Sigmoid colon (tissue), 4 donors: Measurements from ENCODE around the gene FBXW11.

Experiments
- EP300 ChIP-seq, 4 donors: sonication (generic); formaldehyde crosslinking; IDR thresholded peaks; one replicate each; pipeline ENCODE4 v1.6.1; 2017; ENCODE audit warnings: antibody characterized with exemption in 4 of 4
- POLR2A ChIP-seq, 2 donors: fragments of 450-650 bp; IDR thresholded peaks; one replicate each; pipeline ENCODE4 v1.6.1; 2016; ENCODE audit warnings: antibody characterized with exemption in 2 of 2, mild to moderate bottlenecking in 2 of 2, moderate library complexity in 2 of 2
- POLR2AphosphoS5 ChIP-seq, 4 donors: sonication (generic); formaldehyde crosslinking; IDR thresholded peaks; one replicate each; pipeline ENCODE4 v1.6.1; 2017; ENCODE audit warnings: antibody characterized with exemption in 4 of 4
- TF ChIP-seq, protein P1 (sequence below), 4 experiments: fragments of 450-650 bp in 3 of 4; fragments of 200-600 bp in 1 of 4; IDR thresholded peaks; one replicate each; pipeline ENCODE4 v1.5.1; 2016 to 2019; ENCODE audit warnings: antibody characterized with exemption in 4 of 4, mild to moderate bottlenecking in 3 of 4, moderate library complexity in 2 of 4

DNA sequence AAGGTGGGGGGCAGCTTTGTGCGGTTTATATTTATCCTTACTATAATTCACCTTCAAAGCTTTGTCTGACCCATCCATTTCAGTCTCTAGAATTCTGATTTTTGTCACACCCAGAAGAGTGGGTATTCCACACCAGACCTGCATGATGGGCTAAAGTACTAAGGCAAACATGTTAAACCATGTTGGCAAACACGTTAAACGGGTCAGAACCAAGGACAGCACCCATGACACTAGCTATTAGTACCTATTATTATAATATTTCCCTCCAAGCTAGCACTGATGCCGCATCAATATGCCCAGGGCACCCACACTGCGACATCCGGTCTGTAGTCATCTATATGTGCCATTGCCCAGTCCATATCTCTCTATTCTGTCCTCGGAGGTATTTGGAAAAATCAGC lies 104.7 kb downstream of the FBXW11 start:
- TF ChIP-seq, protein P1, sequence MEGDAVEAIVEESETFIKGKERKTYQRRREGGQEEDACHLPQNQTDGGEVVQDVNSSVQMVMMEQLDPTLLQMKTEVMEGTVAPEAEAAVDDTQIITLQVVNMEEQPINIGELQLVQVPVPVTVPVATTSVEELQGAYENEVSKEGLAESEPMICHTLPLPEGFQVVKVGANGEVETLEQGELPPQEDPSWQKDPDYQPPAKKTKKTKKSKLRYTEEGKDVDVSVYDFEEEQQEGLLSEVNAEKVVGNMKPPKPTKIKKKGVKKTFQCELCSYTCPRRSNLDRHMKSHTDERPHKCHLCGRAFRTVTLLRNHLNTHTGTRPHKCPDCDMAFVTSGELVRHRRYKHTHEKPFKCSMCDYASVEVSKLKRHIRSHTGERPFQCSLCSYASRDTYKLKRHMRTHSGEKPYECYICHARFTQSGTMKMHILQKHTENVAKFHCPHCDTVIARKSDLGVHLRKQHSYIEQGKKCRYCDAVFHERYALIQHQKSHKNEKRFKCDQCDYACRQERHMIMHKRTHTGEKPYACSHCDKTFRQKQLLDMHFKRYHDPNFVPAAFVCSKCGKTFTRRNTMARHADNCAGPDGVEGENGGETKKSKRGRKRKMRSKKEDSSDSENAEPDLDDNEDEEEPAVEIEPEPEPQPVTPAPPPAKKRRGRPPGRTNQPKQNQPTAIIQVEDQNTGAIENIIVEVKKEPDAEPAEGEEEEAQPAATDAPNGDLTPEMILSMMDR (IDR thresholded peaks at IDR 0.05) = no peak
- TF ChIP-seq POLR2AphosphoS5 (IDR thresholded peaks at IDR 0.05) = no peak
- no peak for TF ChIP-seq POLR2A (IDR thresholded peaks at IDR 0.05)
- TF ChIP-seq EP300 (IDR thresholded peaks at IDR 0.05) = no peak
